Heart left ventricle (tissue), 16 donors: ENCODE results near the gene RGS12. TPM values are rescaled to one million over a fixed set of nuclear protein-coding genes. Genes with fewer than 3 reads are reported as not detected.

Experiments used
- ATAC-seq, 4 donors: fragments of 200-7000 bp; cut with Tn5 transposase; one replicate each; pipeline ENCODE4 v1.9.1; 2020 to 2022; ENCODE audit warnings: moderate library complexity in 4 of 4, mild to moderate bottlenecking in 3 of 4, moderate number of reproducible peaks in 1 of 4
- DNase-seq, 5 donors: peaks; one replicate each; pipeline ENCODE4 v3.0.0-alpha.2; 2020
- H3K27ac ChIP-seq, 12 donors: fragments of 200-600 bp; sonication (generic) in 4 of 12; one replicate each; pipeline versions ENCODE4 v1.5.0 to v1.8.0; 2016 to 2022; ENCODE audit warnings: mild to moderate bottlenecking in 2 of 12
- H3K27me3 ChIP-seq, 9 donors: fragments of 200-600 bp; sonication (generic) in 2 of 9; one replicate each; pipeline versions ENCODE4 v1.5.1 to v1.8.0; 2016 to 2022; ENCODE audit warnings: mild to moderate bottlenecking in 3 of 9
- H3K36me3 ChIP-seq, 9 donors: fragments of 200-600 bp; sonication (generic) in 2 of 9; one replicate each; pipeline versions ENCODE4 v1.5.0 to v1.8.0; 2018 to 2022; ENCODE audit warnings: mild to moderate bottlenecking in 2 of 9
- H3K4me1 ChIP-seq, 12 donors: fragments of 200-600 bp; sonication (generic) in 4 of 12; one replicate each; pipeline versions ENCODE4 v1.5.0 to v1.8.0; 2016 to 2022; ENCODE audit warnings: mild to moderate bottlenecking in 3 of 12
- H3K4me3 ChIP-seq, 12 donors: fragments of 200-600 bp; sonication (generic) in 4 of 12; one replicate each; pipeline versions ENCODE4 v1.5.0 to v1.8.0; 2017 to 2022; ENCODE audit warnings: mild to moderate bottlenecking in 9 of 12, moderate library complexity in 4 of 12
- H3K9me3 ChIP-seq, 12 donors: fragments of 200-600 bp; sonication (generic) in 4 of 12; one replicate each; pipeline versions ENCODE4 v1.5.0 to v1.8.0; 2016 to 2022; ENCODE audit warnings: mild to moderate bottlenecking in 1 of 12
- POLR2A ChIP-seq, 2 donors: fragments of 450-650 bp; IDR thresholded peaks; one replicate each; pipeline ENCODE4 v1.6.1; 2017; ENCODE audit warnings: antibody characterized with exemption in 2 of 2, mild to moderate bottlenecking in 2 of 2, moderate library complexity in 2 of 2
- WGBS, 4 donors: extraction: QIAGEN DNeasy Blood & Tissue Kit in 2 of 4; methylation state at CpG; one replicate each; pipeline versions ENCODE4 v1.1.5 to v1.1.7; 2013 to 2018; 5-methylcytosine and 5-hydroxymethylcytosine counted together
- intact Hi-C, 10 donors: fragments of 100-400 bp; cut with DNase I; formaldehyde crosslinking; loops; one replicate each; pipeline versions ENCODE4 v1.11.1 to v1.14.2; 2022
- polyA plus RNA-seq, 2 donors: library from polyadenylated mRNA; stranded (reverse); fragments of 200-250 nt; gene quantifications; one replicate each; pipeline ENCODE4 v1.2.3, GENCODE V29; 2013
- total RNA-seq, 9 donors: library from RNA; depleted of rRNA in 2 of 9; stranded (reverse); fragments of >200 nt in 2 of 9; fragmentation: NEBNext Ultra II Directional in 3 of 9; extraction: Animal tissue kit (Norgen Biotek cat#: 25700) in 3 of 9; gene quantifications; one replicate each; pipeline versions ENCODE4 v1.1.0 to v1.2.4, GENCODE V29; 2016 to 2023
- TF ChIP-seq, protein P1 (sequence below), 12 donors: fragments of 200-600 bp; sonication (generic) in 4 of 12; IDR thresholded peaks; one replicate each; pipeline versions ENCODE4 v1.5.0 to v1.8.0; 2018 to 2022; ENCODE audit warnings: antibody characterized with exemption in 12 of 12, mild to moderate bottlenecking in 5 of 12
- donor health status: ischemic (EF 13 %, LVEDD 7.1; RV severe dilation, severe dysfunction).
- donor health status: healthy with polysubstance abuse.
- donor health status: DM: no; HTN: yes; CAD: no.
- donor health status: DM: no; HTN: no; CAD: no.
- donor health status: ischemic (EF 25% LVEDD 6.9; RV normal size, moderate dysfunction).
- donor health status: ischemic (EF 25% LVEDD 5.7; RV mildly dilated, moderate dysfunction).
- donor health status: healthy.
- donor health status: DM: yes; HTN: yes; CAD: no.
- donor health status: ischemic (EF 35%, LVEDD 5.7; RV mildly dilated, moderate dysfunction).
- donor health status: nonischemic (EF 11% LVEDD 7.7; RV severe dilation, severe dysfunction).
- donor health status: DM: yes; HTN: yes; CAD: no.
- donor health status: PGD.
- donor health status: ischemic (EF 29% LVEDD 5.4; RV normal size, mild dysfunction).
- donor health status: nonischemic (EF 23%, LVEDD 6.1; RV moderate dilation, normal function).

The RGS12 gene
- total and polyA plus RNA-seq, 11 donors: 8.4 to 18.4 (median 13.9) TPM

DNA sequence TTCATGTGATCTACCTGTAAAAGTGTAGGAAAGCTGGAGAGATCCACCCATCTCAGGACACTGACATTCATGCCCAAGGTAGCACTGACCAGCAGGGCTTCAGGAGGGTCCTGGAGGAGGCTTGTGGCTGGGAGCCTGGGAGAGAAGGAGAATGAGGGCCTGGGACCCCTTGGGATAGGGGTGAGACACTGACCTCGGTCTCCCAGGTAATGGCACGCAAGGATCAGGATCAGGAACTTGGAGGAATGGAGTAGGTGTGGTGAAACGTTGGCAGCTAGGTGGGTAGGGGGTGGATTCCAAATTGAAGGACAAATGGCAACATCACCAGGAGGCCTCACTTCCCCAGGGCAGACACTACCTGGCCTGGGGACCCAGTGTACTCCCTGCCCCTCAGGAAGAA lies 12.4 kb upstream of the RGS12 start:
- Histone ChIP-seq H3K4me3 (no peak overlapping the region), H3K36me3 (no peaks in the 10 kb centered on the region), H3K27ac (no peak overlapping the region), H3K9me3 (peaks cover 0 to 10% (median 3%) of the 10 kb centered on the region in 12 donors), H3K27me3 (peaks cover 0 to 4% (median 0%) of the 10 kb centered on the region in 9 donors), H3K4me1 (peaks cover 0 to 1% (median 0%) of the 10 kb centered on the region in 12 donors)
- no peak for DNase-seq
- 86 to 93% (median 89%) methylated on average over 3 of the region's 3 CpGs for WGBS, 4 donors
- TF ChIP-seq, protein P1, sequence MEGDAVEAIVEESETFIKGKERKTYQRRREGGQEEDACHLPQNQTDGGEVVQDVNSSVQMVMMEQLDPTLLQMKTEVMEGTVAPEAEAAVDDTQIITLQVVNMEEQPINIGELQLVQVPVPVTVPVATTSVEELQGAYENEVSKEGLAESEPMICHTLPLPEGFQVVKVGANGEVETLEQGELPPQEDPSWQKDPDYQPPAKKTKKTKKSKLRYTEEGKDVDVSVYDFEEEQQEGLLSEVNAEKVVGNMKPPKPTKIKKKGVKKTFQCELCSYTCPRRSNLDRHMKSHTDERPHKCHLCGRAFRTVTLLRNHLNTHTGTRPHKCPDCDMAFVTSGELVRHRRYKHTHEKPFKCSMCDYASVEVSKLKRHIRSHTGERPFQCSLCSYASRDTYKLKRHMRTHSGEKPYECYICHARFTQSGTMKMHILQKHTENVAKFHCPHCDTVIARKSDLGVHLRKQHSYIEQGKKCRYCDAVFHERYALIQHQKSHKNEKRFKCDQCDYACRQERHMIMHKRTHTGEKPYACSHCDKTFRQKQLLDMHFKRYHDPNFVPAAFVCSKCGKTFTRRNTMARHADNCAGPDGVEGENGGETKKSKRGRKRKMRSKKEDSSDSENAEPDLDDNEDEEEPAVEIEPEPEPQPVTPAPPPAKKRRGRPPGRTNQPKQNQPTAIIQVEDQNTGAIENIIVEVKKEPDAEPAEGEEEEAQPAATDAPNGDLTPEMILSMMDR (IDR thresholded peaks at IDR 0.05): no peak
- TF ChIP-seq POLR2A (IDR thresholded peaks at IDR 0.05): no peak
- ATAC-seq: no peak
- intact Hi-C loops: no loop called here

DNA sequence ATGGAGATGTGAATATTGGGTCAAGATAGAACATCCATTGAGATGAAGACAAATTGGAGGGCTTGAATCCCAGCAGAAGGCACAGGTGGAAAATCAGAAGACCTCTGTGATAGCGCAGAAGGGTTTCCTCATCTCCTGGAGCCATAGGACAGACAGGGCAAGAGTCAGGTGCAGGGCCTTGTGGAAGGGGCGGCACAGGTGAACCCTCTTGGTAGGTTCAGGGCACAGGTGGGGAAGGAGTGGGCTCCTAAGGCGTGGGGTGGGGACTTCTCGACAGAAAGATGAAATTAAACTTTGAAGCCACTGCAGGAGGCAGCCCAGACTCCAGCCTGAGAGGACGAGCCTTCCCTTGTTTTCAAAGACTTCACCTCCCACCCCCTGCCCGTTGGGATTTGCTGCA lies 9.3 kb upstream of the RGS12 start:
- DNase-seq (no peak), ATAC-seq (no peak)
- no peak for TF ChIP-seq POLR2A (IDR thresholded peaks at IDR 0.05)
- TF ChIP-seq, protein P1 (IDR thresholded peaks at IDR 0.05): no peak
- Histone ChIP-seq H3K9me3 (peaks cover 0 to 10% (median 3%) of the 10 kb centered on the region in 12 donors), H3K27me3 (peaks cover 0 to 7% (median 0%) of the 10 kb centered on the region in 9 donors), H3K4me1 (peaks cover 0 to 17% (median 1%) of the 10 kb centered on the region in 12 donors), H3K27ac (no peak overlapping the region), H3K4me3 (no peak overlapping the region), H3K36me3 (no peaks in the 10 kb centered on the region)
- WGBS, 4 donors: 74 to 88% (median 81%) methylated on average over 6 of the region's 6 CpGs
- intact Hi-C loops: no loop called here

DNA sequence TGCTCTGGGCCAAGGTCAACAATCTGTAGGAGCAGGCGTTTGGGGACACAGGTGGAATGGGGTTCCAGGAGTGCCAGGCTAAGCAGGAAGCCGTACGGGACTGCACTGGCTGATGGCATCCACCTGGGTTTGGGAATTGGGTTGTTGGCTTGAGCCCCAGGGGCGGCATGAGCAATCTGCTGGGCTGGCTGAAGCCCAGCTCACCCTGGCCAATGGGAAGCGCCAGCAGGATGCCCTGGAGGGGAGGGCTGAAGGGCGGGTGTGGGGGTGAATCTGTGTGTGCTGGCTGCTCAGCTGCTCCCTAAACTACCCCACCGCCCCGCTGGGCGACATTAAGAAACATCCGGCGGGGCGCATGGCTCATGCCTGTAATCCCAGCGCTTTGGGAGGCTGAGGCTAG lies 8.9 kb upstream of the RGS12 start:
- Histone ChIP-seq H3K9me3 (peaks cover 0 to 10% (median 3%) of the 10 kb centered on the region in 12 donors), H3K27ac (no peak overlapping the region), H3K4me1 (peaks cover 0 to 21% (median 6%) of the 10 kb centered on the region in 12 donors), H3K4me3 (no peak overlapping the region), H3K27me3 (peaks cover 0 to 7% (median 0%) of the 10 kb centered on the region in 9 donors), H3K36me3 (no peaks in the 10 kb centered on the region)
- WGBS, 4 donors: 82 to 88% (median 85%) methylated on average over 13 of the region's 13 CpGs
- intact Hi-C loops: no loop called here
- ATAC-seq (no peak), DNase-seq (no peak)
- TF ChIP-seq POLR2A (IDR thresholded peaks at IDR 0.05): no peak
- TF ChIP-seq, protein P1 (IDR thresholded peaks at IDR 0.05): no peak

DNA sequence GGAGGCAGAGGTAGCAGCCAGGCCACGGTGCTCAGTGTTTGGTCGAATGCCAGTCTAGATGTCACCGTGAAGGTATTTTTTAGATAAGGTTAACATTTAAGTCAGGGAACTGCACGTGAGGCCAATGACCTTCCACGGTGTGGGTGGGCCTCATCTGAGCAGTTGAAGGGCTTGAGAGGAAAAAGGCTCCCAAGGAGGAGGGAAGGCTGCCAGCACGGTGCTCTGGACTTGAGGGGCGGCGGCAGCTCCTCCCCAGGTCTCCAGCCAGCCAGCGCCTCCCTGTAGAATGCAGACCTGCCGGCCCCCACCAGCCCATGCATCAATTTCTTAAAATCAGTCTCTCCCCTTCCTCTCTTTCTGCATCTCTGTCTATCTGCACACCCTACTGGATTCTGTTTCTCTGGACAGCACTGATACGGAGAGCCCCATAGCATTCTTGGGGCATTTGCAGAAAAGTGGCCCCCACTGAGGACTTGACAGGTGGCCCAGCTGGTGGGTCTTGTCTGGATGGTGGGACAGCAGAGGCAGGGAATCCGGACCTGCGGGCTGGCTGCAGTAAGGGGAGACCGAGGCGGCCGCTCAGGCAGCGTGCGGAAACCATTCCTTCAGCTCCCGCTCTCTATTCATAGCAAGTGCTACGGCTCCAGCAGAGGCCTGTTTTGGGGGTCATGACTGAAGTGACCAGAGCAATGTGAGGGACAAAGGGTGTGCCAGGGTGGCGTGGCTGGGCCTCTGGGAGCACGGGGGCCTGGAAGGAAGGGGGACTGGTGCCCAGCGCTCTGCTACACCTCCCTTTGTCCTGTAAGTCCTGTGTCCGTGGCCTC lies 7.9 kb upstream of the RGS12 start:
- Histone ChIP-seq H3K27me3 (peaks cover 0 to 7% (median 0%) of the 10 kb centered on the region in 9 donors), H3K36me3 (no peaks in the 10 kb centered on the region), H3K4me3 (no peak overlapping the region), H3K9me3 (peaks cover 0 to 10% (median 3%) of the 10 kb centered on the region in 12 donors), H3K27ac (no peak overlapping the region), H3K4me1 (peaks cover 0 to 24% (median 8%) of the 10 kb centered on the region in 12 donors)
- WGBS, 4 donors: 79 to 86% (median 84%) methylated on average over 22 to 24 of the region's 24 CpGs
- TF ChIP-seq, protein P1 (IDR thresholded peaks at IDR 0.05): no peak
- no peak for TF ChIP-seq POLR2A (IDR thresholded peaks at IDR 0.05)
- no peak for DNase-seq
- no peak for ATAC-seq
- intact Hi-C loops: no loop called here
